ENCODE data around the gene NARS2. TPM values are rescaled to one million over a fixed set of nuclear protein-coding genes. Genes with fewer than 3 reads are reported as not detected.
"Not testable (repeated sequence)": the region's sequence is repeated elsewhere in the genome, so short reads cannot be mapped to it uniquely, and the experiment has no call there.

Gene NARS2
- total and polyA plus RNA-seq, 2 donors: 25.0 to 30.1 TPM

- Histone ChIP-seq H3K9me3 (ENCODE audit: control insufficient read depth in 2 of 2, insufficient read depth in 1 of 2, low read length in 1 of 2) (no peaks in the 10 kb centered on the region), H3K27ac (ENCODE audit: low read depth in 1 of 2, low read length in 1 of 2) (no peak overlapping the region), H3K4me3 (ENCODE audit: low read length in 2 of 2) (no peak overlapping the region), H3K36me3 (ENCODE audit: control insufficient read depth in 2 of 2, insufficient read depth in 2 of 2, low read length in 1 of 2) (no peaks in the 10 kb centered on the region), H3K4me1 (ENCODE audit: control insufficient read depth in 2 of 2, insufficient read depth in 2 of 2, low read length in 2 of 2) (no peaks in the 10 kb centered on the region), H3K27me3 (ENCODE audit: control insufficient read depth in 2 of 2, insufficient read depth in 1 of 2, low read length in 1 of 2) (no peaks in the 10 kb centered on the region)
- 72% methylated on average over 3 of the region's 3 CpGs for WGBS
- no peak for DNase-seq (ENCODE audit: low read depth in 6 of 9, low spot score in 9 of 9)
Measured at GRCh38 chr11:78606667-78607066, 32.0 kb upstream of the NARS2 start.

GRCh38 chr11:78605296-78605695, 30.6 kb upstream of the NARS2 start:
- 92% methylated on average over 7 of the region's 7 CpGs for WGBS
- H3K36me3 ChIP-seq (ENCODE audit: control insufficient read depth in 2 of 2, insufficient read depth in 2 of 2, low read length in 1 of 2): no peaks in the 10 kb centered on the region
- no peak overlapping the region for H3K4me3 ChIP-seq (ENCODE audit: low read length in 2 of 2)
- DNase-seq (ENCODE audit: low read depth in 6 of 9, low spot score in 9 of 9): no peak
- H3K27ac ChIP-seq (ENCODE audit: low read depth in 1 of 2, low read length in 1 of 2): no peak overlapping the region
- no peaks in the 10 kb centered on the region for H3K4me1 ChIP-seq (ENCODE audit: control insufficient read depth in 2 of 2, insufficient read depth in 2 of 2, low read length in 2 of 2)
- no peaks in the 10 kb centered on the region for H3K27me3 ChIP-seq (ENCODE audit: control insufficient read depth in 2 of 2, insufficient read depth in 1 of 2, low read length in 1 of 2)
- H3K9me3 ChIP-seq (ENCODE audit: control insufficient read depth in 2 of 2, insufficient read depth in 1 of 2, low read length in 1 of 2): no peaks in the 10 kb centered on the region

- no peak for DNase-seq (ENCODE audit: low read depth in 6 of 9, low spot score in 9 of 9)
- no peaks in the 10 kb centered on the region for H3K36me3 ChIP-seq (ENCODE audit: control insufficient read depth in 2 of 2, insufficient read depth in 2 of 2, low read length in 1 of 2)
- H3K9me3 ChIP-seq (ENCODE audit: control insufficient read depth in 2 of 2, insufficient read depth in 1 of 2, low read length in 1 of 2): no peaks in the 10 kb centered on the region
- 97% methylated on average over 1 of the region's 1 CpG for WGBS
- no peaks in the 10 kb centered on the region for H3K4me1 ChIP-seq (ENCODE audit: control insufficient read depth in 2 of 2, insufficient read depth in 2 of 2, low read length in 2 of 2)
- no peak overlapping the region for H3K27ac ChIP-seq (ENCODE audit: low read depth in 1 of 2, low read length in 1 of 2)
- no peak overlapping the region for H3K4me3 ChIP-seq (ENCODE audit: low read length in 2 of 2)
- H3K27me3 ChIP-seq (ENCODE audit: control insufficient read depth in 2 of 2, insufficient read depth in 1 of 2, low read length in 1 of 2): no peaks in the 10 kb centered on the region
Measured at GRCh38 chr11:78603792-78604191, 29.1 kb upstream of the NARS2 start.

GRCh38 chr11:78602771-78603170, 28.1 kb upstream of the NARS2 start:
- H3K27me3 ChIP-seq (ENCODE audit: control insufficient read depth in 2 of 2, insufficient read depth in 1 of 2, low read length in 1 of 2); H3K4me3 ChIP-seq (ENCODE audit: low read length in 2 of 2); H3K27ac ChIP-seq (ENCODE audit: low read depth in 1 of 2, low read length in 1 of 2); H3K4me1 ChIP-seq (ENCODE audit: control insufficient read depth in 2 of 2, insufficient read depth in 2 of 2, low read length in 2 of 2); H3K9me3 ChIP-seq (ENCODE audit: control insufficient read depth in 2 of 2, insufficient read depth in 1 of 2, low read length in 1 of 2); H3K36me3 ChIP-seq (ENCODE audit: control insufficient read depth in 2 of 2, insufficient read depth in 2 of 2, low read length in 1 of 2); DNase-seq (ENCODE audit: low read depth in 6 of 9, low spot score in 9 of 9): not testable (repeated sequence)
- WGBS: 94% methylated on average over 5 of the region's 5 CpGs

GRCh38 chr11:78601066-78601465, 26.4 kb upstream of the NARS2 start:
- not testable (repeated sequence) for H3K27ac ChIP-seq (ENCODE audit: low read depth in 1 of 2, low read length in 1 of 2); DNase-seq (ENCODE audit: low read depth in 6 of 9, low spot score in 9 of 9); H3K4me1 ChIP-seq (ENCODE audit: control insufficient read depth in 2 of 2, insufficient read depth in 2 of 2, low read length in 2 of 2); H3K9me3 ChIP-seq (ENCODE audit: control insufficient read depth in 2 of 2, insufficient read depth in 1 of 2, low read length in 1 of 2); H3K4me3 ChIP-seq (ENCODE audit: low read length in 2 of 2); H3K27me3 ChIP-seq (ENCODE audit: control insufficient read depth in 2 of 2, insufficient read depth in 1 of 2, low read length in 1 of 2); H3K36me3 ChIP-seq (ENCODE audit: control insufficient read depth in 2 of 2, insufficient read depth in 2 of 2, low read length in 1 of 2)
- WGBS: 97% methylated on average over 5 of the region's 5 CpGs

GRCh38 chr11:78597579-78597978, 22.9 kb upstream of the NARS2 start:
- H3K4me1 ChIP-seq (ENCODE audit: control insufficient read depth in 2 of 2, insufficient read depth in 2 of 2, low read length in 2 of 2); H3K27ac ChIP-seq (ENCODE audit: low read depth in 1 of 2, low read length in 1 of 2); H3K27me3 ChIP-seq (ENCODE audit: control insufficient read depth in 2 of 2, insufficient read depth in 1 of 2, low read length in 1 of 2); H3K4me3 ChIP-seq (ENCODE audit: low read length in 2 of 2); H3K9me3 ChIP-seq (ENCODE audit: control insufficient read depth in 2 of 2, insufficient read depth in 1 of 2, low read length in 1 of 2); DNase-seq (ENCODE audit: low read depth in 6 of 9, low spot score in 9 of 9); H3K36me3 ChIP-seq (ENCODE audit: control insufficient read depth in 2 of 2, insufficient read depth in 2 of 2, low read length in 1 of 2): not testable (repeated sequence)
- WGBS: 100% methylated on average over 2 of the region's 2 CpGs

- no peak for DNase-seq (ENCODE audit: low read depth in 6 of 9, low spot score in 9 of 9)
- Histone ChIP-seq H3K4me3 (ENCODE audit: low read length in 2 of 2) (no peak overlapping the region), H3K36me3 (ENCODE audit: control insufficient read depth in 2 of 2, insufficient read depth in 2 of 2, low read length in 1 of 2) (no peaks in the 10 kb centered on the region), H3K9me3 (ENCODE audit: control insufficient read depth in 2 of 2, insufficient read depth in 1 of 2, low read length in 1 of 2) (no peaks in the 10 kb centered on the region), H3K27me3 (ENCODE audit: control insufficient read depth in 2 of 2, insufficient read depth in 1 of 2, low read length in 1 of 2) (peaks cover 0 to 2% of the 10 kb centered on the region in 2 donors), H3K27ac (ENCODE audit: low read depth in 1 of 2, low read length in 1 of 2) (no peak overlapping the region), H3K4me1 (ENCODE audit: control insufficient read depth in 2 of 2, insufficient read depth in 2 of 2, low read length in 2 of 2) (no peaks in the 10 kb centered on the region)
- WGBS: 92% methylated on average over 16 of the region's 16 CpGs
Measured at GRCh38 chr11:78595436-78596130, 20.9 kb upstream of the NARS2 start.

GRCh38 chr11:78594814-78595213, 20.1 kb upstream of the NARS2 start:
- no peak overlapping the region for H3K4me3 ChIP-seq (ENCODE audit: low read length in 2 of 2)
- no peak for DNase-seq (ENCODE audit: low read depth in 6 of 9, low spot score in 9 of 9)
- no peaks in the 10 kb centered on the region for H3K36me3 ChIP-seq (ENCODE audit: control insufficient read depth in 2 of 2, insufficient read depth in 2 of 2, low read length in 1 of 2)
- no peaks in the 10 kb centered on the region for H3K9me3 ChIP-seq (ENCODE audit: control insufficient read depth in 2 of 2, insufficient read depth in 1 of 2, low read length in 1 of 2)
- 95% methylated on average over 3 of the region's 3 CpGs for WGBS
- H3K4me1 ChIP-seq (ENCODE audit: control insufficient read depth in 2 of 2, insufficient read depth in 2 of 2, low read length in 2 of 2): no peaks in the 10 kb centered on the region
- peaks cover 0 to 2% of the 10 kb centered on the region in 2 donors for H3K27me3 ChIP-seq (ENCODE audit: control insufficient read depth in 2 of 2, insufficient read depth in 1 of 2, low read length in 1 of 2)
- no peak overlapping the region for H3K27ac ChIP-seq (ENCODE audit: low read depth in 1 of 2, low read length in 1 of 2)

- no peaks in the 10 kb centered on the region for H3K27me3 ChIP-seq (ENCODE audit: control insufficient read depth in 2 of 2, insufficient read depth in 1 of 2, low read length in 1 of 2)
- H3K9me3 ChIP-seq (ENCODE audit: control insufficient read depth in 2 of 2, insufficient read depth in 1 of 2, low read length in 1 of 2): peaks cover 1 to 7% of the 10 kb centered on the region in 2 donors
- DNase-seq (ENCODE audit: low read depth in 6 of 9, low spot score in 9 of 9): no peak
- no peak overlapping the region for H3K4me3 ChIP-seq (ENCODE audit: low read length in 2 of 2)
- no peaks in the 10 kb centered on the region for H3K36me3 ChIP-seq (ENCODE audit: control insufficient read depth in 2 of 2, insufficient read depth in 2 of 2, low read length in 1 of 2)
- H3K27ac ChIP-seq (ENCODE audit: low read depth in 1 of 2, low read length in 1 of 2): no peak overlapping the region
- no peaks in the 10 kb centered on the region for H3K4me1 ChIP-seq (ENCODE audit: control insufficient read depth in 2 of 2, insufficient read depth in 2 of 2, low read length in 2 of 2)
- WGBS: 85% methylated on average over 3 of the region's 3 CpGs
Measured at GRCh38 chr11:78588517-78588916, 13.9 kb upstream of the NARS2 start.
